Suppressor macrophage treated with lipopolysaccharide for 4 hours (primary cell): Measurements from ENCODE around the gene ERCC6L.
"Not testable (repeated sequence)": the region's sequence is repeated elsewhere in the genome, so short reads cannot be mapped to it uniquely, and the experiment has no call there.

ENCODE experiments used
- DNase-seq: peaks from one replicate; pipeline ENCODE4 v3.0.0-alpha.2; 2020

Gene ERCC6L

DNA sequence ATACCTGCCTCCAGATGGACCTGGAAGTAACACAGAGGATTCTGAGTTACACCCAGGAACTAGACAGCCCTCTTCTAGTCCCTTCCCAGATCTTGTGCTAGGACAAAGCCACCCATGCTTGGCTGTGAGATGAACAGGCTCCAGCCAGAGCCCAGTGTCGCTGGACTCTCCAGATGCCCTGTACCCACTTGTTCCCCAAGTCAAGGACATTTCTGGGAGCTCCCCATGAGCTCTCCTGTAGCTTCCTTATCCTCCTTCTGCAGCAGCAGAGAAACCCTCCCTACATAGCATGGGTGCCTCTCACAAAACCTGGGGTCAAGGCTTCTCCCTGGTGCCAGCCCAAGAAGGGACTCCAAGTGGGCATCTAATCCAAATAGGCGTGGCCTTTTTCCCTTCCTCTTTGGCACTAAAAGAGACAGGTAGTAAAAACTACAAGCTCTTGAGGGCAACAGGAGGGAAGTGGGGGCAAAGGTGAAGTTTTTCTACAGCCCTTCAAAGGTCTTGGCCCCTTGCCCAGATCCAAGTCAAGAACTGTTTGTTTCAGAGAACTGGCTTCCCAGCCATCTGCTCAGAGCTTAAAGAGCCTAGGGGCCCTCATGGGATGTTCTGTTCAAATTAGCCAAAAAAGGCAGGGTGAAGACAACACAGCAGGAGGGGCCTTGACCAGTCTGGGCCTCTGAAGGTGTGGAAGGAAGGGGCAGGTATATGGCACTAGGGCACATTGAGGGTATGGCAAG is 8.5 kb upstream of the ERCC6L start:
- DNase-seq = no peak

DNA sequence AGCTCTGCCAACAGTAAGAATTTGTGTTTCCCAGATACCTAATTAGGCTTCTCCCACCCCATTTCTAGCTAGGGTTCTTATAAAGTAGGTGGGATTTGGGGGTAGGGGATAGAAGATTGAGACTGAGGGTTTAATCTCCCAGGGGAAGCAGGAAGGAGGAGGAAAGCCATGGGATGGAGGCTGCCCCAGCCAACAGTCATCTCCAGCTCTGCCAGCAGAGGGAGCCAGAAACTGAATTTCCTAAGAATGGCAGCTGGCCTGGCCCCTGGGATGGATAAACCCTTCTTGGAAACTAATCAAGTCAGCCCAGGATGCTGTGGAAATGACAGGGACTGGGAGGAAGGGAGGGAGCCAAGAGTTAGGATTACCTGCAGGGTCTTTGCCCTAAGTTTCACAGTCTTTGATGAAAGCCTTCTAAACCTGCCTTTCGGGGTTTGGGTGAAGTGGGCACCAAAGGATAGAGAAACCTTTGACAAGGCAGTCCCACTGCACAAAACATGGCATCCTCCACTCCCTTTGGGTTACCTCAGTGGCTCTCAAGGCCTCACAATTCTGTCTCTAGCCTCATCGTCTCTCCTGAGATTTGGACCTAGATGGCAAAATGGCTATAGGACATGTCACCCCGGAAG is 6.7 kb upstream of the ERCC6L start:
- peak; percentile 46 for DNase-seq

DNA sequence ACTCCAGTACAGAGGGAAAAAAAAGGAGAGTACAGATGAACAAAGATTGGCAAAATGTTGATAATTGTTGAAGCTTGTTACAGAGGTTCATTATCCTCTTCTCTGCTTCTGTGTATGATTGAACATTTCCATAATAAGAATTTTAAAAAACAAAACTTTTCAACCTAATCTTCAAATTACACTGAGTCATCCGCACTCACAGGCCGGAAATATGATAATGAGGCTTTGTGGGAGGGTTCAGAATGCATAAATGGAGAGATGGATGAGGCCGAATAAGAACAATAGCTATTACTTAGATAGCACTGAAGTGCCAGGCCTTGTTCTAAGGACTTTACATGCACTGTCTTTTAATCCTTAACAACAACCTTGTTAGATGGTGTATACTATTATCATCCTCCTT is 4.6 kb upstream of the ERCC6L start:
- DNase-seq = no peak

DNA sequence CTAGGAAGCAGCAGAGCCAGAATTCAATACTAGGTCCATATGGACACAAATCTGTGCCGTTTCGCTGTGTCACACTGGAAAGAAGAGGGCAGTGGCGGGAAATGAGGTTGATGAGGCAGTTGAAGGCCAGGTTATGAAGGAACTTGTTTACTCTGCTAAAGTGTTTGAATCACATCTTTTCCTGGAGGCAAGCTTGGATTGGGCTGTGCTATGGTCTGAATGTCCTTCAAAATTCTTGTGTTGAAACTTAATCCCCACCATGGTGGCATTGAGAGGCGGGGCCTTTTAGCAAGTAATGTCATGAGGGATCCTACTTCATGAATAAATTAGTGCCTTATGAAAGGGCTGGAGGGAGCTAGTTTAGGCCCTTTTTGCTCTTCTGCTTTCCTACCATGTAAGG is 2.1 kb upstream of the ERCC6L start:
- DNase-seq = no peak

DNA sequence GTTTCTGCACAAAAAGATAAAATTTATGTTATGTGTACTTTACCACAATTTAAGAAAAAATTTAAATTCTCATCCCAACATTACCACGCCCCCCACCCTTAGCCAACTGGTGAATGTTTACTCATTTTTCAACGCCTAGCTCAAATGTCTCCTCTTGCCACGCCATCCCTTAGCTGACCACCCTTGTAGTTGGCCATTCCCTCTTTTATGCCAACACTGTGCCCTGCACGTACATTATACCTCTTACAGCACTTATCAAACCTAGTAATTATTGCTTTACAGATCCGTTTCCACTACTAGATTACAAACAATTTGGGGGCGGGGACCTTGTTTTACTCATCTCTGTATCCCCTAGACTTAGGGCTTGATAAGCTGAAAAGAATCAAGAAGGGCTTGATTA is 644 bp downstream of the ERCC6L start:
- DNase-seq = no peak

DNA sequence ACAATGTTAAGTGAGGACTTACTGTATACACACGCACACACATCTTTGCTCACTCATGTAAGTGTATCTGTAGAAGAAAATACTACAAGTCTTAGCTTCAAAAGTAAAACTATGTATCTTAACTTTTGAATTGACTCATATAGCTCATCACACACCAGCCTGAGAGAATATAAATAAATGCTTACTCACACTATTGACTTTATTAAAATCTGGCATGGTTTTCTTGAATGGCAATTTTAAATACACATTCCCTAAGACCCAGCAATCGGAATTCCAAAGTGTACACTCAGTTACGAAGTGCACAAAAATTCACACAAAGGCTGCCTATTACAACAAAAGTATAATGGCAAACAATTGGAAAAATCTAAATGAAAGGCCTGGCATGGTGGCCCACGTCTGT is 2.0 kb downstream of the ERCC6L start:
- no peak for DNase-seq

GRCh38 chrX:72230290-72230689 is 8.5 kb downstream of the ERCC6L start:
- no peak for DNase-seq

DNA sequence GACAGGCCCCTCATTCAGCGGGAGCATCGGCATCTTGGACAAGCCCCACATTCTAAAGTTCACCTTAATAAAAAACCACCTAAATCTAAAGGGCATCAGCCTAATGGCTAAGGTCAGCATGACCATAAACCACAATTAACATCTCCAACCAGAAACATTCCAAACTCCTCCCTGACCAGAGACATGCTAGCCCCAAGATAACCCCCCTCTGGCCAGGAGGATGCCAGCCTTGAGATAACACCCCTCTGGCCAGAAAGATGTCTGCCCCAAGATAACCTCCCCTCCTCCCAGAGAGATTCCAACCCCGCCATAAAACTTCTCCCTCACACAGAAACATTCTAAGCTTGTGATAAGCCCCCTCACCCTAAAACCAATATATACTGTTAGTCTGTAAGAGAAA is 18.5 kb downstream of the ERCC6L start:
- not testable (repeated sequence) for DNase-seq

DNA sequence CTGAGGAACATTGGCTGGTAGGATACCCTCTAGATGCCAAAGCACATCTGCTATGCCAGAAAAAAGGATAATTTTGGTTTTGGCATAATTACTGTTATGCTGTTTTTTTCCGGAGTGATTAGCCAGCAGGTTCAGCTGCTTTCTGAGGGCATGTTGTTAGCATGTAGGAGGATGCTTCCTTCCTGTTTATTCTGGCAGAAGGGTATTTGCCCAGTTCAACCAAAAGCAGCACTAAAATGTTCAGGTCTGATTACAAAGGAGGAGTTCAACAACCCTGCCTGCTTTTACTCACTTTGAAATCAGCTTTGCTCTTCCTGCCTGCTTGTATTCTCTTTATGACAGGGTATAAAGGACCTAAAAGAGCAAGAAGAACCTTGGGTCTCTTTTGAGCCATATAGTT is 21.9 kb downstream of the ERCC6L start:
- no peak for DNase-seq

GRCh38 chrX:72208126-72208800 is 30.6 kb downstream of the ERCC6L start:
- DNase-seq = no peak

DNA sequence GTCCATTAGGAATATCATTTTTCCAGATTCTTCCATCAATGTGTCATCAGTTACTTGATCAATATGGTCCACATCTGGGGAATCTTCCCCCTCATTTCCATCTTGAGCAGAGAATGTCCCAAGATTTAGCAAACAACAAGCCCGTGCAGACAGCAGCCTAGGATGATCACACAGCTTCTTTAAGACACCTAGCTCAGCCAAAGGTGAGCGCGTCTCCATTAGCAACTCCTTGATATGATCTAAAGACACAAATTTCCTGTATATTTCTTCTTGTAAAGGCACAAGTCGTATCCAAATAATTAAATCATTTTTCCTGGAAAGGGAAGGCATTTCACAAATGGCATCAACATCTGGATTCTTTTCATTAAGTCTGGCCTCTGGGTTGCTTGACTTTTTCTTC is 31.5 kb downstream of the ERCC6L start:
- DNase-seq = no peak

GRCh38 chrX:72205706-72206105 is 33.1 kb downstream of the ERCC6L start:
- DNase-seq = no peak

DNA sequence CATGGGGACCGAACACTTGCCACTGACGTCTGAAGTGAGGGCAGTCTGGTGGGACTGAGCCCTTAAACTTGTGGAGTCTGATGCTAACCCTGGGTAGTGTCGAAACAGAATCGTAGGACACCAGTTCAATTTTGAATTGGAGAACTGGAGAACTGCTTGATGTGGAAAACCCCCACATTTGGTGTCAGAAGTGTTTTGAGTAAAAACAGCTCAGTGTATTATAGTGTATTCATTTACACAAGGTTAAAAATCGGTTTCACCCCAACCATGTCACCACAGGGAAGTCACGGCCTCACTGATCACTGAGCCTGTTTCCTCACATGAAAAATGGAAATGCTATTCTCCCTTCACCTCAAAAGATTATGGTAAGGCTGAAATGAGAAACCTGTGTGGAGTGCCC is 35.4 kb downstream of the ERCC6L start:
- no peak for DNase-seq

DNA sequence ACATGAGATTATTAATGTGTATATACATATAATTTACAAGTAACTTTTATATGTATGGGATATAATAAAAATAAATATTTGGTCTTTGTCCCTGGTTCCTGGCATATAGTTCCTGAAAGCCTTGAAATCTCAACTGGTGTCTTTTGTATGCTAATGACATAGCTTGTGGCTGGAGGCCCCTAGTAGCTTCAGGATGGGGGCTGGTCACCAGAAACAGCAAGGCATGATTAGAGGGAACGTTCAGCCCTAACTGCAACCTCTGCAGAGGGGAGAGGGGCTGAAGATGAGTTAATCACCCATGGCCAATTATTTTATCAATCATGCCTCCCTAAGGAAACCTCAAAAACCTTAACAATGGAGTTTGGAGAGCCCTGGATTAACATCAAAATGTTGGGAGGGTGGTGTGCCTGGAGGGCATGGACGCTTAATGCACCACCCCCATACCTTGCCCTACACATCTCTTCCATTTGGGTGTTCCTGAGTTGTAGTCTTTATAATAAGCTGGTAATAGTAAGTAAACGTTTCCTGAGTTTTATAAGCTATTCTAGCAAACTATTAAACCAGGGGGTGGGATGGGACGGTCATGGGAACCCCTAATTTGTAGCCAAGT is 35.9 kb downstream of the ERCC6L start:
- no peak for DNase-seq

DNA sequence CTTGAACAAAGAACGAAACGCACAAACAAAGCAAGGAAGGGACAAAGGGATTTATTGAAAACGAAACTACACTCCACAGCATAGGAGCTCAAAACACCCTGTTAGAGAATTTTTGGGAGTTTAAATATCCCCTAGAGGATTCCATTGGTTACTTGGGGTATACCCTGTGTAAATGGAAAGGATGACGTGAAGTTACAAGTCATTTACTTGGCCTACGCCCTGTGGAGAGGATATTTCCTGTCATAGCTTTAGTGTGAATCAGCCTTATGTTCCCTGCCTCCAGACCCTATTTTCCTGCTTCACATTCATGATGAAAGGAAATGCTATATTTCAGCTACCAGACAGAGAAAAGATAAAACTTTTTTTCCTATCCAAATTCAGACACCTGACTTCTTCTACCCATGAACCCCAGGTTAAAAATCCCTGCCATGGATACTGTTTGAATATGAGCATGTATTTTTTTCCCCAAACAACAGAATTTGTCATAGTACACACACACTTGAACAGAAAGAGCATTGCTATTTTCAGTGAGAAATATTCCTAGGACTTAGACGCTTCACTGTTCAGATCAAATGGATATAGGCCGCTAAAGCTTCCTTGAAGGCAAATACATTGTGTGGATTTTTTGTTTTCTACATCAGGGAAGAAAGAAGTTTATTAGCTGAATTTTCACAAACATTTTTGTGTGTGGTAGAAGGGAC is 36.8 kb downstream of the ERCC6L start:
- no peak for DNase-seq

- no peak for DNase-seq
Measured at GRCh38 chrX:72182924-72183323, 55.9 kb downstream of the ERCC6L start.

DNA sequence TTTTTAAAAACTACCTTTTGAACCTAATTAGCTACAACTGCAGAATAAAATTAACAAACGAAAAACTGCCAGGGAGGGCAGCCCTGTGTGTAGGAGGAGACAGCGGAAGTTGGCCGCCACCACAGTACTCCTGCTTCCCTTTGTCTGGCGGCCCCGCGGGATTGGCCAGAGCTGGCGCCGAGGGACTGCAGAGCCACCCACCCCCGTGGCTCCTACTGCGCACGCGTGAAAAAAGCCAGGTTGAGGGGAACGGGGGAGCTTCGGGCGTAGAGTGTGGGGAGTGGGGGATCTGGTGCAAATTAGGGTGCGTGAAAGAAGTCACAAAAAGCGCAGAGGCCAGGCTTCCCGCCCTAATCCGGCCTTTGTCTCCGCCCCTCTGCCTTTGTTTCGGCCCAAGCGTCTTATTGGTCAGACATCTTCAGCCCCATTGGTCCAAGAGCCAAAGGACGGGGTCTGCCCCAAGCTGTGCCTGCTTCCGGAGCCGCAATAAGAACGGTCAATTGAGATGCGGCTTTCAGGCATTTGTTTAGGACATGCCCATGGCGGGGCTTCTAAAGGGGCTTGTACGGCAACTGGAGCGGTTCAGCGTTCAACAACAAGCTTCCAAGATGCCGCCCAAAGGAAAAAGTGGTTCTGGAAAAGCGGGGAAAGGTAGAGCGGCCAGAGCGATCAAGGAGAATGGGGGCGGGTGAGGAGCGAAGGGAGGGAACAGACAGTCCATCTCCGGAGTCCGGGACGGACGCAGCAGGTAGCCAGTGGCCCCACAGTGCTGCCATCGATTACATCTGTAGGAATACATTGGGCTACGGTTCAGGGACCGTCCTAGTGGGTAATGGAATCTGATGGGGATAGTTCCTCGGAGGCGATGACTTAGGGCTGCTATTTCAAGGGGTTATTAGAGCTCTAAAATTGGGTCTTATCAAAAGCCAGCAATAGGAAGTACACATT is 57.4 kb downstream of the ERCC6L start, which contains the start of gene PIN4:
Gene PIN4 (plus strand): TSS at position 580 of the 948 bp plus-strand sequence. CDS start 29 bp downstream, at position 609.
- peak; percentile 93 for DNase-seq

DNA sequence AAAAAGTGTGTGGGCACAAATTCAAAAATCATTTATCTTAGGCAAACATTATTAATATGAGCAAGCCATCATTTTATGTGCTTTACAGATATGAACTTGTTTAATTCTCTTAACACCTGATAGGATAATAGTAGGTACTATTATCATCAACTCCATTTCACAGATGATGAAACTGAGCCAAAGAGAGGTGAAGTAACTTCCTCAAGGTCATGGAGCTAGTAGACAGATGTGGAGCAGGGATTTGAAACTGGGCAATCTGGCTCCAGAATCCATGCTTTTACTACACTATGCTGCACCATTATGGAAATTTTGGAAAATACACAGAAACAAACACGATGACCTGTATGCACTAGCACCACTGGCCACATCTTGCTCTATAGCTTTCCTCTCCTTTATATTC is 58.3 kb downstream of the ERCC6L start:
- DNase-seq = no peak

- DNase-seq = no peak
Measured at GRCh38 chrX:72176981-72177380, 61.8 kb downstream of the ERCC6L start.

- not testable (repeated sequence) for DNase-seq
Measured at GRCh38 chrX:72176289-72176688, 62.5 kb downstream of the ERCC6L start.

DNA sequence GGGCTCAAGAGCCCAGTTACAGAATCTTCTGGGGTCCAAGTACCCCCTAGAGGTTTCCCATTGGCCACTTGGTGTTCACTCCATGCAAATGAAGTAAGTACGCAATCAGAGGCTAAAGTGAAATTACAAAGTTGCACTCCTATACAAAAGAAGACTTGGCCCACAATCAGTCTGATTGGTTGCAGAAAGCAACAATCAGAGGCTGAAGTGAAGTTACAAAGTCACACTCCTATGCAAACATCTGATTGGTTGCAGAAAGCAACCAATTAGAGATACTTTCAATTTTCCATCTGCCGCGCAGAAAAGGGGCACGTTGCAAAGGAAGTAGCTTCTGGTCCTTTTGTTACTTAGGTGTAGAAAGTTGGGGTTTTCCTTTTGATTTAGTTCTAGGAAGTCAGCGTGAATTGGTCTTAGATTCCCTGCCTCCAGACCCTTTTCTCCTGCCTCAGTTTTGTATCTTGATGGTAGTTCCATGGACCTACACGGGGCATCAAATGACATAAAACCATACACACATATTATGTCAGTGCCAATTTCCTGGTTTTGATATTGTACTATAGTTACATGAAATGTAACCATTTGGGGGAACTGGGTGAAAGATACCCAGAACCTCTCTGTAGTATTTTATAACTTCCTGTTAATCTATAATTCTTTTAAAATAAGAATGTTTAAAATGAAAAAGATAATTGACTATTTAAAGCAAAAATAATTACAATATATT is 69.7 kb downstream of the ERCC6L start:
- peak; percentile 22 for DNase-seq
